Neural crest cell (in vitro differentiated cells): ENCODE results near the gene IQGAP1. TPM values are rescaled to one million over a fixed set of nuclear protein-coding genes. Genes with fewer than 3 reads are reported as not detected.

Experiments
- DNase-seq: peaks from one replicate; pipeline ENCODE4 v3.0.0; 2021; ENCODE audit warnings: low read depth, mixed read lengths, low spot score
- H3K27ac Mint-ChIP-seq: one replicate; pipeline ENCODE4 v1.8.0; 2021; ENCODE audit warnings: mild to moderate bottlenecking, mixed read lengths; ENCODE audit not compliant: unreplicated experiment
- H3K27me3 Mint-ChIP-seq: 2 replicates; pipeline ENCODE4 v1.8.0; 2021; ENCODE audit warnings: low read depth, mild to moderate bottlenecking, mixed read lengths
- H3K36me3 Mint-ChIP-seq: 2 replicates; pipeline ENCODE4 v1.8.0; 2021; ENCODE audit warnings: low read depth, mild to moderate bottlenecking, mixed read lengths
- H3K4me1 Mint-ChIP-seq: 2 replicates; pipeline ENCODE4 v1.8.0; 2021; ENCODE audit warnings: mixed read lengths
- H3K4me3 Mint-ChIP-seq: one replicate; pipeline ENCODE4 v1.8.0; 2021; ENCODE audit warnings: mild to moderate bottlenecking, mixed read lengths
- H3K9me3 Mint-ChIP-seq: 2 replicates; pipeline ENCODE4 v1.8.0; 2021; ENCODE audit warnings: mixed read lengths
- total RNA-seq: library from RNA; stranded (reverse); gene quantifications from 2 replicates; pipeline ENCODE4 v1.2.1, GENCODE V29; 2021
- TF ChIP-seq, protein P1 (sequence below): fragments of 200-600 bp; sonication (generic); conservative IDR thresholded peaks from 2 replicates; pipeline ENCODE4 v1.5.0; 2021; ENCODE audit warnings: antibody characterized with exemption, mild to moderate bottlenecking

The IQGAP1 gene
- total RNA-seq, 1 donor from 2014 or later: 46.1 TPM

DNA sequence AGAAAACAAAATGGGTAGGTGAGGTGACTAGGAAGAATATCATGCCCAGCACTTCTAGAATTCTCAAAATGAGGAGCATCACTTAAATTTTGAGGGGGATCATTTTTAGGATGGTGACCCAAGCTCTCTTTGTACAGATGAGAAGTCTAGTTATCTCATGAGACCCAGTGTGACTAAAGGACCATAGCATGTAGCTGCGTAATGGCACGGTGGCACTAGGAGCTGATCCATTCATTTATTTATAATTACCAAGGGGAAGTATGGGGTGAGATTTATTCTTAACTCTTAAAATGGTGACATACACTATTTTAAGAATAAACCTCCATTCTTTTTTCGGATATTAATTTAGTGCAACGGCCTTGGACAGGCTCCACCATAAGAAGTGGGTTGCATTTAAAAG is 8.3 kb downstream of the IQGAP1 start:
- no peaks in the 10 kb centered on the region for H3K9me3 Mint-ChIP-seq
- peaks cover 5% of the 10 kb centered on the region for H3K36me3 Mint-ChIP-seq
- no peak overlapping the region for H3K4me3 Mint-ChIP-seq
- H3K4me1 Mint-ChIP-seq: peaks cover 45% of the 10 kb centered on the region
- TF ChIP-seq, protein P1, sequence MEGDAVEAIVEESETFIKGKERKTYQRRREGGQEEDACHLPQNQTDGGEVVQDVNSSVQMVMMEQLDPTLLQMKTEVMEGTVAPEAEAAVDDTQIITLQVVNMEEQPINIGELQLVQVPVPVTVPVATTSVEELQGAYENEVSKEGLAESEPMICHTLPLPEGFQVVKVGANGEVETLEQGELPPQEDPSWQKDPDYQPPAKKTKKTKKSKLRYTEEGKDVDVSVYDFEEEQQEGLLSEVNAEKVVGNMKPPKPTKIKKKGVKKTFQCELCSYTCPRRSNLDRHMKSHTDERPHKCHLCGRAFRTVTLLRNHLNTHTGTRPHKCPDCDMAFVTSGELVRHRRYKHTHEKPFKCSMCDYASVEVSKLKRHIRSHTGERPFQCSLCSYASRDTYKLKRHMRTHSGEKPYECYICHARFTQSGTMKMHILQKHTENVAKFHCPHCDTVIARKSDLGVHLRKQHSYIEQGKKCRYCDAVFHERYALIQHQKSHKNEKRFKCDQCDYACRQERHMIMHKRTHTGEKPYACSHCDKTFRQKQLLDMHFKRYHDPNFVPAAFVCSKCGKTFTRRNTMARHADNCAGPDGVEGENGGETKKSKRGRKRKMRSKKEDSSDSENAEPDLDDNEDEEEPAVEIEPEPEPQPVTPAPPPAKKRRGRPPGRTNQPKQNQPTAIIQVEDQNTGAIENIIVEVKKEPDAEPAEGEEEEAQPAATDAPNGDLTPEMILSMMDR: no peak
- no peak overlapping the region for H3K27ac Mint-ChIP-seq
- no peaks in the 10 kb centered on the region for H3K27me3 Mint-ChIP-seq
- DNase-seq: no peak

DNA sequence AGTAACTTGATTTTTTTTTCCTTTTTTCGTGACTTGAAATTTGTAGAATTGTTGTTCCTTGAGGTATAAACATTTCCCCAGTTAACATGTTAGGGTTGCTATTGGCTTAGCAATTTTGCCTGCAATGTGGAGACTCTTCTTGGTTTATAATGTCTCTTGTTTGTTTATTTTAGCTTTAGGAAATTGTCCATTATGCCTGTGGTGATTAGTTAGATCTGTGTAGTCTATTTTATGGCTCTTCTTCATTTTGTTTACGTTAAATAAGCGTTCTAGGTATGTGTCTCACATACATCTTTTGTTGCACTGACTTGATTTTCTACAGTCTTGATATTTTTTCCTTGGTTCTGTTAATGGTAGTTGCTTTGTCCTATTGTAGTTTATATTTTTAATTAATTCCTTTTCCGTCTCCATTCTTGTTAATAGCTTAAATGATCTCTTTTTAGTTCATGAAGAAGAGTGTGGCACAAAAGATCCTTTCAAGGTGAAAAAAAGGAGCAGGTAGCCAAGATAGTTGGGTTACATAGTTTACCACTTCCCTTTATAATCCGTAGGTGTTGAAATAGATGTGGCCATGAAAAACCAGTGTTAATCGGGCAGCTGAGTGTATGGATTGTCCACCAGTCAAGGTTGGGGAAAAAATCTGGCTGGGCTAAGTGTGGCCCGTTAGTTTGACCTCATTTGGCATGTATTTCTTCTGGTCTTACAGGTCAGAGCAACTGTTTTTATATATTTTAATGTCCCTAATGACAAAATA is 12.1 kb downstream of the IQGAP1 start:
- peaks cover 40% of the 10 kb centered on the region for H3K4me1 Mint-ChIP-seq
- no peak overlapping the region for H3K4me3 Mint-ChIP-seq
- peaks cover 2% of the 10 kb centered on the region for H3K36me3 Mint-ChIP-seq
- DNase-seq: no peak
- TF ChIP-seq, protein P1: no peak
- H3K9me3 Mint-ChIP-seq: no peaks in the 10 kb centered on the region
- H3K27ac Mint-ChIP-seq: peak overlapping the region; percentile 93
- no peaks in the 10 kb centered on the region for H3K27me3 Mint-ChIP-seq

DNA sequence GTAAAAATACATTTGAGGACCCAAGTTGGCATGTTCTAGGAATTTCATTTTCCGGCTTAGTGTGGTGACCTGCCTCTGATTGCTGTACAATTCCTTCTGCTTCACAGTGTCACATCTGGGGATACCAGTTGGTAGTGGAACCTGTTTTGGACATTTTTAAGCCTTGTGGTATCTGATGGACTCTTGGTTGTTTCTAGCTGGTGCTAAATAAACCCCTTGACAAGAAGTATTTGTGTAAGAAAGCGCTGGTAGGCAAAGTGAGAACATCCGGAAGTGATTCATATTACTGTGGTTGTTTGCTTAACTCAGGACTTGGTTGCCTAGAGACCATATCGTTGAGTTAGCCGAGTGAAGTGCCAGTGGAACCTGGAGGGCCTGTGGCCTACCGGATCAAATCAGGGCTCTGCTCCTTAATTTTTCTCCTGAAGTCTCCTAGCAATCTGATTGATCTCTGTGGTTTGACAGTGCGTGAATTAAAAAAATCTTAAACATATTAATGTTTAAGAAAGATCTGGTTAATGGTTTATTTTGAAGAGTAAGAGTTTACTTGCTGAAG is 12.8 kb downstream of the IQGAP1 start:
- H3K27me3 Mint-ChIP-seq: no peaks in the 10 kb centered on the region
- H3K9me3 Mint-ChIP-seq: no peaks in the 10 kb centered on the region
- H3K4me1 Mint-ChIP-seq: peaks cover 37% of the 10 kb centered on the region
- peaks cover 2% of the 10 kb centered on the region for H3K36me3 Mint-ChIP-seq
- H3K27ac Mint-ChIP-seq: peak overlapping the region; percentile 93
- TF ChIP-seq, protein P1: no peak
- DNase-seq: no peak
- peak overlapping the region; percentile 25 for H3K4me3 Mint-ChIP-seq

DNA sequence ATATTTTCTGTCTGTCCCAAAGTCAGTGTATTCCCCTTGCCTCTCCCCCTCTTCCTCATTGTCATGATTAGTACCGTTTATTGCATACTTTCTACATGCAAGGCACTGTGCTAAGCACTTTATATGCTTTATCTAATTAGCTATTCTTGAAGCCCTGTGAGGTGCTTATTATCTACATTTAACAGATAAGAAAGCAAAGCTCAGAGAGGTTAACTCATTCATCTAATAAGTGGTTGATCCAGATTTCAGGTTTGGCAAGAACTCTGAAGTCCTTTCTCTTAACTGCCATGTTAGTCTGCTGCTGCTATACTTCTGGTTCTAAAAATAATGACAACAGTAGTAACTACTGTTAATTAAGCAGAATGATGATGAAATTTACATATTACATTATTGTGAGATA is 13.5 kb downstream of the IQGAP1 start:
- Mint-ChIP-seq H3K27me3 (no peaks in the 10 kb centered on the region), H3K4me1 (peaks cover 33% of the 10 kb centered on the region), H3K36me3 (no peaks in the 10 kb centered on the region), H3K4me3 (no peak overlapping the region), H3K9me3 (no peaks in the 10 kb centered on the region), H3K27ac (peak overlapping the region; percentile 20)
- TF ChIP-seq, protein P1: no peak
- no peak for DNase-seq

DNA sequence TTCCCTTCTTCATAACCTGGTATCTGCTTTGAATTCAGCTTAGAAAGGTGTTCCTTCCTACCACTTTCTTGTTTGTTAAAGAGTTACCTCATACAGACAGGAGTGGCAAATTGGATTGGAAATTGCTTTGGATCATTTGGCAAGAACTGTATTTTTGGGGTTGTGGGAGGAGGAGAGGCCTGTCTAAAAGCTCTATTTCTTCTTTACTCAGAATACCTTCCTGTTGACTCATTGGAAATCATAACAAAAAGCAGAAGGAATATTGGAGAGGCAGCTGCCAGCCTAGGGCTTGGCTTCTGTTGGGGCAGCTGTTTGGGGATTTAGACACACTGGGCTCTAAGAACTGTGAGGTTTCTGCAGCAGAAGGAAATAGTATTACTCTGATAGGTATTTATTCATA is 14.2 kb downstream of the IQGAP1 start:
- H3K27me3 Mint-ChIP-seq: no peaks in the 10 kb centered on the region
- no peak overlapping the region for H3K4me3 Mint-ChIP-seq
- TF ChIP-seq, protein P1: no peak
- peaks cover 33% of the 10 kb centered on the region for H3K4me1 Mint-ChIP-seq
- peak overlapping the region; percentile 12 for H3K27ac Mint-ChIP-seq
- H3K9me3 Mint-ChIP-seq: no peaks in the 10 kb centered on the region
- DNase-seq: no peak
- H3K36me3 Mint-ChIP-seq: no peaks in the 10 kb centered on the region
